Gastroesophageal sphincter (tissue), 4 donors: ENCODE results near the gene IL23R. TPM values are rescaled to one million over a fixed set of nuclear protein-coding genes. Genes with fewer than 3 reads are reported as not detected.
"Not testable (repeated sequence)": the region's sequence is repeated elsewhere in the genome, so short reads cannot be mapped to it uniquely, and the experiment has no call there.

Experiments used
- ATAC-seq: fragments of 150-250 bp; one replicate; pipeline ENCODE4 v1.9.1; 2016; ENCODE audit warnings: mild to moderate bottlenecking, moderate library complexity
- H3K27ac ChIP-seq, 4 donors: fragments of 200-600 bp; sonication (generic) in 3 of 4; 1 replicate in 3 of 4; 2 replicates in 1 of 4; pipeline ENCODE4 v1.5.1; 2016 to 2019
- H3K27me3 ChIP-seq: fragments of 200-600 bp; sonication (generic); one replicate; pipeline ENCODE4 v1.5.1; 2019
- H3K36me3 ChIP-seq, 2 donors: fragments of 200-600 bp; sonication (generic); one replicate each; pipeline ENCODE4 v1.5.1; 2019; ENCODE audit warnings: control low read depth in 1 of 2
- H3K4me1 ChIP-seq, 3 donors: fragments of 200-600 bp; sonication (generic); 1 replicate in 2 of 3; 2 replicates in 1 of 3; pipeline ENCODE4 v1.5.1; 2016 to 2019; ENCODE audit warnings: control low read depth in 2 of 3
- H3K4me3 ChIP-seq, 2 donors: fragments of 200-600 bp; sonication (generic); one replicate each; pipeline ENCODE4 v1.5.1; 2019; ENCODE audit warnings: mild to moderate bottlenecking in 1 of 2, moderate library complexity in 1 of 2
- H3K9me3 ChIP-seq, 3 donors: fragments of 200-600 bp; sonication (generic); one replicate each; pipeline ENCODE4 v1.5.1; 2017 to 2019; ENCODE audit warnings: control low read depth in 2 of 3
- CTCF ChIP-seq, 4 experiments: fragments of 200-600 bp in 2 of 4; fragments of 450-650 bp in 2 of 4; sonication (generic) in 1 of 4; IDR thresholded peaks; one replicate each; pipeline ENCODE4 v1.5.1; 2017 to 2019; ENCODE audit warnings: antibody characterized with exemption in 4 of 4, mild to moderate bottlenecking in 2 of 4, moderate library complexity in 2 of 4
- EP300 ChIP-seq: sonication (generic); formaldehyde crosslinking; IDR thresholded peaks from one replicate; pipeline ENCODE4 v1.6.1; 2017; ENCODE audit warnings: antibody characterized with exemption, mild to moderate bottlenecking
- POLR2A ChIP-seq, 2 donors: fragments of 450-650 bp; IDR thresholded peaks; one replicate each; pipeline ENCODE4 v1.6.1; 2017; ENCODE audit warnings: antibody characterized with exemption in 2 of 2, mild to moderate bottlenecking in 2 of 2, moderate library complexity in 1 of 2
- POLR2AphosphoS5 ChIP-seq: sonication (generic); formaldehyde crosslinking; IDR thresholded peaks from one replicate; pipeline ENCODE4 v1.6.1; 2017; ENCODE audit warnings: antibody characterized with exemption
- WGBS, 2 donors: methylation state at CpG; one replicate each; pipeline ENCODE4 v1.1.5; 2018; ENCODE audit warnings: low coverage in 1 of 2; 5-methylcytosine and 5-hydroxymethylcytosine counted together
- total RNA-seq, 4 donors: library from RNA; depleted of rRNA; stranded (reverse); fragments of >200 nt; gene quantifications; one replicate each; pipeline ENCODE4 v1.1.0, GENCODE V29; 2016

Gene IL23R
- total RNA-seq, 4 donors from 2014 or later, result not detected

DNA sequence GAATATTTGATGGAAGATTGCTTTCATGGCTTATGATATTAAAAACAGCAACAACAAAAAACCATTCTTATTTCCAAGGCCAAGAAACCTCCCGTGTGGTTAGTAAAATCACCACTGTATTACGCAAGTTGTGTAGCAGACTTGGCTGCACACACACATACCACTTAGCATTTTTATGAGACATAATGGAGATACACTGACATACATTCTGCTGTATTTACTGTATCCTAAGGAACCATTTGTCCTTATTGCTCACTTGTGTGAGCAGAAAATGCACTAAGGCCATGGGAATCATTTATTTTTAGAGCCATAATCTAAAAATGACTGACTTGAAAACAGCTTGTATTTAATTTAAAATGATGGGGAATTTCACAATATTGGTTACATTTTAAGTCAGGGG lies 30.9 kb upstream of the IL23R start:
- ATAC-seq, result no peak

DNA sequence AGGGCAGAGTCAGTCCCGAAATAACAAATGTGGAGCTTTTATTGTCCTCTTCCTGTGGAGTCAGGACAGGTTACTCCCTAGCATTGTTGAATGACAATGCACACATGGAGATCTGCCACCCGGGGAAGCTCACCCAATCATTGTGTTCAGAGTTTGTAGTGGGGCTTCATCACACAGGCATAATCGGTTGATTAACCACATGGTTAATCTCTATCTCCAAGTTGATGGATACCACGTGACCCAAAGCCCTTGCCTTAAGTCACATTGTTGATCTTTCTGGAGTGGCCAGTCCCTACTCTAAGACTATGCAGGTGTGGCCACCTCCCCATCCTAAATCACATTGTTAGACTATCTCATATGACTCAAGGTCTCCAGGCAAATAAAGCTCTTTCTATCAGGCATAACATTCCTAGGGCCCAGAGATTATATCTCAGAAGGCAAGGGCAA lies 28.9 kb upstream of the IL23R start:
- TF ChIP-seq CTCF (IDR thresholded peaks at IDR 0.05) (no peak), EP300 (no peak), POLR2A (IDR thresholded peaks at IDR 0.05) (no peak), POLR2AphosphoS5 (no peak)
- Histone ChIP-seq H3K27ac (no peak overlapping the region), H3K4me3 (no peak overlapping the region), H3K9me3 (no peaks in the 10 kb centered on the region), H3K4me1 (peaks cover 0 to 13% (median 0%) of the 10 kb centered on the region in 3 donors), H3K36me3 (no peaks in the 10 kb centered on the region), H3K27me3 (no peaks in the 10 kb centered on the region)
- no peak for ATAC-seq
- WGBS, 2 donors, result 66 to 77% methylated on average over 3 to 4 of the region's 4 CpGs

More for the DNA sequence above, 30.9 kb upstream of the IL23R start:
- WGBS, 2 donors, result 21 to 42% methylated on average over 2 of the region's 2 CpGs
- Histone ChIP-seq H3K36me3 (no peaks in the 10 kb centered on the region), H3K4me3 (no peak overlapping the region), H3K27me3 (no peaks in the 10 kb centered on the region), H3K9me3 (no peaks in the 10 kb centered on the region), H3K27ac (no peak overlapping the region), H3K4me1 (peaks cover 0 to 13% (median 0%) of the 10 kb centered on the region in 3 donors)
- no peak for TF ChIP-seq POLR2A (IDR thresholded peaks at IDR 0.05)

- H3K9me3 ChIP-seq, result no peaks in the 10 kb centered on the region
- TF ChIP-seq EP300, result no peak
- TF ChIP-seq CTCF (IDR thresholded peaks at IDR 0.05), result no peak
- TF ChIP-seq POLR2A (IDR thresholded peaks at IDR 0.05), result no peak
- no peak for TF ChIP-seq POLR2AphosphoS5
- WGBS, 2 donors, result 85 to 88% methylated on average over 3 of the region's 3 CpGs
- no peak for ATAC-seq
- no peak overlapping the region for H3K4me3 ChIP-seq
- peaks cover 0 to 13% (median 0%) of the 10 kb centered on the region in 3 donors for H3K4me1 ChIP-seq
- H3K27ac ChIP-seq, result no peak overlapping the region
- no peaks in the 10 kb centered on the region for H3K36me3 ChIP-seq
- H3K27me3 ChIP-seq, result no peaks in the 10 kb centered on the region
Observed at GRCh38 chr1:67138813-67139499, 27.3 kb upstream of the IL23R start.

- Histone ChIP-seq H3K36me3 (no peaks in the 10 kb centered on the region), H3K27me3 (no peaks in the 10 kb centered on the region), H3K27ac (no peak overlapping the region), H3K9me3 (no peaks in the 10 kb centered on the region), H3K4me1 (peaks cover 0 to 1% (median 0%) of the 10 kb centered on the region in 3 donors), H3K4me3 (no peak overlapping the region)
- WGBS, 2 donors, result 65 to 94% methylated on average over 2 of the region's 2 CpGs
- TF ChIP-seq CTCF (IDR thresholded peaks at IDR 0.05), result no peak
- no peak for TF ChIP-seq POLR2A (IDR thresholded peaks at IDR 0.05)
- TF ChIP-seq EP300, result no peak
- no peak for TF ChIP-seq POLR2AphosphoS5
- ATAC-seq, result no peak
Observed at GRCh38 chr1:67140460-67140859, 25.8 kb upstream of the IL23R start.

GRCh38 chr1:67141832-67142231 lies 24.4 kb upstream of the IL23R start:
- not testable (repeated sequence) for H3K27me3 ChIP-seq, H3K36me3 ChIP-seq, H3K27ac ChIP-seq, H3K4me1 ChIP-seq, H3K9me3 ChIP-seq, H3K4me3 ChIP-seq, ATAC-seq
- WGBS, 2 donors, result 58 to 69% methylated on average over 2 to 3 of the region's 3 CpGs

DNA sequence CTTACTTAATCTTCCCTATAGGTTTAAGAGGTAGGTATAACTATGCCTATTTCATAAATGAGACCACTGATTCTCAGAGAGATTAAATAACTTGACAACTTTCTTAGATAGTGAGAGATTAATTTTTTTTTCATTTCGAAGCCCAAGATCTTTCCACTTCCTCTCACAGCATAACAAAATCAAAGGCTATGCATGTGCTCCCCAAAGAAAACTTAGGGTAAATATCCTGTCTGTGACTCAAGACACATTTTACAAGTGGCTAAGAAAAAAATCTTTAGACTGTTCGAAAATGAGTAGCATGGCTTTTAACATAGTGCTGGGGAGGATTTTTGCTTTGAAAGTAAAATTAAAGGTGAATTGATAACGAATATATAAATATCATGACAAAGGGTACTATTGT lies 23.3 kb upstream of the IL23R start:
- no peaks in the 10 kb centered on the region for H3K9me3 ChIP-seq
- no peak overlapping the region for H3K27ac ChIP-seq
- no peak for TF ChIP-seq EP300
- TF ChIP-seq CTCF (IDR thresholded peaks at IDR 0.05), result no peak
- no peak for TF ChIP-seq POLR2A (IDR thresholded peaks at IDR 0.05)
- TF ChIP-seq POLR2AphosphoS5, result no peak
- no peaks in the 10 kb centered on the region for H3K4me1 ChIP-seq
- no peaks in the 10 kb centered on the region for H3K36me3 ChIP-seq
- WGBS, 2 donors, result 50 to 57% methylated on average over 2 to 3 of the region's 3 CpGs
- no peaks in the 10 kb centered on the region for H3K27me3 ChIP-seq
- ATAC-seq, result no peak
- H3K4me3 ChIP-seq, result no peak overlapping the region
